GM21786 (cell line): ENCODE measurements around the gene SDK1.
"Not testable (repeated sequence)": the region's sequence is repeated elsewhere in the genome, so short reads cannot be mapped to it uniquely, and the experiment has no call there.

Experiments used
- ATAC-seq: cut with Tn5 transposase; IDR thresholded peaks from one replicate; pipeline ENCODE4 v1.9.1; 2021; ENCODE audit not compliant: unreplicated experiment

SDK1 gene

GRCh38 chr7:3710531-3710930 is 409.5 kb downstream of the SDK1 start:
- no peak for ATAC-seq

DNA sequence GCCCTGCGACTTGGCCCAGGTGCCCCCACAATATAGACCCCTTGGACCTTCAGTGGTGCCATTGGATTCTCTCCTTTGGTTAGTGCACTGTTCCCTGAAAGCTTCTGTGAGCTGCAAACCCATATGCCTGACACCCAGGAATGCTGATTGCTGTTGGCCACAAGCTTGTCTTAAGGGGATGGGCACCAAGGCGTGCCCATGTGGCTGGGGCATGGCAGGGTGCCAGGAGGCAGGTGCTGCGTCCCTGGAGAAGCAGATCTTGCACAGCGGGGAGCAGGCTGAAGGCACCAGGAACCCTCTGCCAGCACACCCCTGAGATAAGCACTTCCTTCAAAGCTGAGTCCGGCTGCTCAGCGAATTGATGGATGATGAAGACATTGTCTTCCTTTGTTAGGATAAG is 411.8 kb downstream of the SDK1 start:
- no peak for ATAC-seq

- ATAC-seq: no peak
Measured at GRCh38 chr7:3721422-3721821, 420.4 kb downstream of the SDK1 start.

DNA sequence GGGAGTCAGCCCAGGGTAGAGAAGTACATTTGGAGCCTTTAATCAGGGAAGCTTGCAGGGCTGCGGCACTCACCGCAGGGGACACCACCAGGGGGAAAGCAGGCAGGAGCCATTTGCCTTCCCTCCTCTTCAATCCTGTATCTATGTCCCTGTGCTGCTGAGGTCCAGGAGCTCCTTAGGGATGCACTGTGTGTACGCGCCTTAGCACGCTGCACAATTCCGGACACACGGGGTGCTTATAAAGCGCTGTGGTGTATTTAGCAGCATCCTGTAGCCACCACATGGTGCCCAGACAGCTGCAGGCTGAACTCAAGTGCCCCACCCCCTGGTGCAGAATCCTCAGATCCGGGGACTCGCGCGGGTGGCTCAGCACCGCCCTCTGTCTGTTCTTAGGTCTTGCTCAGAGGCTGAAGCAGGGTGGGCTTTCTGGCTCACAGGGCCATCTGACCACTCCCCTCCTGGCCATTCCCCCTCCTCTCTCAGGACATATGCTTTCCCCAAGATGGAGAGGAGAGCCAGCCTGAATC is 421.4 kb downstream of the SDK1 start:
- ATAC-seq: no peak

DNA sequence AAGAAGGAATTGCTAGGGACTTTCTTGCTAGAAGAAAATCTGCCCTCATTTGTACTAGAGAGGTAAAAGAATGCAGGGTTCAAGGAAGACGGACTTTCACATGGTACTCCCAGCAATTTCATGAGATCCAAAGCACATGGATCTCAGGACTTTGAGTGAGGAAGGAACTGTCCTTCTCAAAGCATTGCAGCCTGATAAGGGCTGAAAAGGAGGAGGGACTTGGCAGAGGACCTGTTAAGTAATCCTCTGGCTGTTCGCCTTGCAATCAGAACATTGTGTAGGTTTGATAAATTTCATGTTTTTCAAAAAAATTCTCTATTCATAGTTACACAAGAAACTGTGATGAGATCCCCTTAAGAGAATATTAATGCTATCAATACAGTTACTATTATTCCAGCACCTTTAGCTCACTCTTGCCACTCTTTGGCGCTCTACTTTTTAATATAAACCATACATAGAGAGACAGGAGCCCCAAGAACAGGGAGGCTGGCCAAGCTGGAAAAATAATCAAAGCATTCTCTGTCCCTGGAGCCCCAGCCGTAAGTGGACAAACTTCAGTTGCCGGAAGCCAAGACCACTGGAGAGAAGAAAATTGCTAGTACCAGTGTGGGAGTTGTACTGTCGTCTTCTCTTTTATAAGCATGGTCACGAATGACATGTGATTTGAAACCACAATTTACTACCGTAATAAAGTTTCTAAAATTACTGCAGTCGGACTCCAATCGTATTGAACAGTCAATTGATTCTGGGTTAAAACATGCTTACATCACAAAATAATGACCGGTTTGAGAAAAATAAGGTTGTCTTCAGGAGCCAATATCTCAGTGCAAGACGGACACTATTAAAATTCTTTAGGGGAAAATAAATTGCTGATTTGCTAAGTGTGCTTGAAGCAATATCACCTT is 424.4 kb downstream of the SDK1 start:
- ATAC-seq: no peak

- ATAC-seq: no peak
Measured at GRCh38 chr7:3730276-3730675, 429.2 kb downstream of the SDK1 start.

DNA sequence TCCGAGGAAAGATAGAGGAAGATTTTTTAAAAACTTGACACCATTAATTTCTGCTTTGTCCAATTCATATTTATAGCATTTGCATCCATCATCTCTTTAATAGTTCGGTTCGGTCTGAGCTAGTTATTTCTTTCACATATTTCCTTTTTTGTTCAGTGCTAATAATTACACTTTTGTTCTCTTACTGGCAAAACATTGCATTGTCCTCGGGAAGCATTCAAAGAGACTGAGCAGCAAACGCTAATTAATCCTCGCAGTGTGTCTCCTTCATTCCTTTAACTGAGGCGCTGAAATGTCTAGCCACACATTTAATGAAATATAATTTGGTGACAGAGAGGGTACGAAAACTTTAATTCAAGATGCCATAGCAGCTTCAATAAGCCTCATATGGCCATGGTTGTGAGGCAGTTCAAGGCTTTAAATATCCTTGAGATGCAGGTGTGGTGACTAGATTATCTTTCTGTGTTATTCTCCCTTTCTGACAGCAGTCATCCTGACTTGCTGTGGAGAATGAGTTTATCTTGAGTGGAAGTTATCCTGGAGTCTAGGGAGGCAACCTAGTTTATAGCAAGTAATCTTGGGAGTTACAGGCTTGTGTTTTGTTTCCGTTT is 431.4 kb downstream of the SDK1 start:
- no peak for ATAC-seq

- ATAC-seq: no peak
Measured at GRCh38 chr7:3733541-3734140, 432.6 kb downstream of the SDK1 start.

- no peak for ATAC-seq
Measured at GRCh38 chr7:3738964-3739363, 437.9 kb downstream of the SDK1 start.

DNA sequence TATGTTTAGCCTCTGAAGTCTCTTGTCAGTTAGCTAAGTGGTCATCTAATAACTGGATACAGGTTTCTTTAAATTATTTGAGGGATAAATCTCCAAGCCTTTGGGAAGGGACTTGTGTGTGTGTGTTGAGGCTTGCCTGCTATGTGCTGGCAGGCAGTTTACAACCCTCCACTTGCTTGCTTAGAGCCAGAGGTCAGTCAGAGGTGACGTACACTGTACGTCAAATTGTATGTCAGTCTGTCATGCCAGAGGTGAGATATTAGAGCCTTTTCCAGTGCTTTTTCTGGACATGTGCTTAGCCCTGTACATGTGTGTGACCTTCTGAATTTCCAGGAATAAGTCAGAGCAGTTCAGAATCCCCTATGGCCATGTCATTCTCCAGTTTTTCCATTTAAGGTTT is 438.9 kb downstream of the SDK1 start:
- no peak for ATAC-seq

GRCh38 chr7:3747467-3747866 is 446.4 kb downstream of the SDK1 start:
- ATAC-seq: no peak

- ATAC-seq: no peak
Measured at GRCh38 chr7:3748389-3748788, 447.3 kb downstream of the SDK1 start.

DNA sequence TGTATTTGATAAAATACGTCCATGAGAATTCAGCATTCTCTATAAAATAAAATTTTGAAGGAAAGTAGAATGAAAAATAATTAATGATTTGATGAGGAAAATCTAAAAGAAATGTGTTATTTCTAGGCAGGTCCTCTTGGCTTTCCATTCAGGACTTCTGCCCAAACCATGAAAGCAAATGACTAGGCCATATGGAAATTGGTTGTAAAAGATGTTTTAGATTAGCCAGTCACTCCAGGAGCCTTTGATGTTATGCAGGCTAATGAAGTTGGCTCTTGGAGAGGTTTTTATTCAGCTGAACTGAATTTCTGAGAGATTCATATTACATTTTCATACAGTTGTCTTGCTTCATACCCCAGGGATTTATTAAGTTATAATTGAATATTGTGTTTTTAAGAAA is 452.8 kb downstream of the SDK1 start:
- ATAC-seq: no peak

- no peak for ATAC-seq
Measured at GRCh38 chr7:3754493-3755341, 453.7 kb downstream of the SDK1 start.

- not testable (repeated sequence) for ATAC-seq
Measured at GRCh38 chr7:3755778-3756453, 454.9 kb downstream of the SDK1 start.

- no peak for ATAC-seq
Measured at GRCh38 chr7:3757059-3757458, 456.0 kb downstream of the SDK1 start.

GRCh38 chr7:3760651-3761050 is 459.6 kb downstream of the SDK1 start:
- no peak for ATAC-seq

- no peak for ATAC-seq
Measured at GRCh38 chr7:3762146-3762831, 461.2 kb downstream of the SDK1 start.

DNA sequence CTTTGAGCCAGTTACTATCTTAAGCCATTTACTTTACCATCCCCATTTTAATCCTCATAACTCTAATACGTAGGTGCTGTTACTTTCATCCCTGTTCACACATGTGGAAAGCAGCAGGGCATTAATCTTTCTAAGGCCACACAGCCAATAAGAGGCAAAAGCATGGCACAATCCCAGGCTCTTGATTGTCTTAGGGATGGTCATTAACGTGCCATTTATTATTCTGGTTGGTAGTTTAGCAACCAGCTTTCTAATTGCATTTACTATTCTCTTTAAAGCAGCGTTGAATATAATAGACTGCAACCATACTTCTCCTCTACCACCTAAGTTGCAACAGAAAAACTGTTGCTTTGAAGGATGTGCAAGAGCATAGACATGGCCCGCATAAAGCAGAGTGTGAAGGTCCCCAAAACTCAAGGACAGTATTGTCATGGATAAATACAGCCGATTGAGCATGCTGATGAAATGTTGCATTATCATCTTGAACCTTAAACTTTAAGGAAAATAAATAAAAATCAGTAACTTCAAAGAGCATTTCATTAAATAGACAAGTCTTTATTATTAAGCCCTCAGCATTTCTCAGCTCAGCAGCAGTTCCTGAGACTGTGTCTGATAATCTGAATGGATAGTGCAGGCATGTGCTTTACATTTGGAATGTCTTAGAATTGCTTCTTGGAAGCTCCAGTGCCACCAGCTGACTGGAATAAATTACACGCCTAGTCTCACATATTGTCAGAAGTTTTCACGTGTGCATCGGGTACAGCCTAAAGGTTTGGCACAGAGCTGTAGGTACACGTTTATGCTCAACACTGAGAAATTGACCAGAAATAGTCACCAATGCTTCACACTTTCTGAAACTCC is 467.1 kb downstream of the SDK1 start:
- no peak for ATAC-seq
